ENCODE measurements around the gene TSPAN4.

Gene TSPAN4

DNA sequence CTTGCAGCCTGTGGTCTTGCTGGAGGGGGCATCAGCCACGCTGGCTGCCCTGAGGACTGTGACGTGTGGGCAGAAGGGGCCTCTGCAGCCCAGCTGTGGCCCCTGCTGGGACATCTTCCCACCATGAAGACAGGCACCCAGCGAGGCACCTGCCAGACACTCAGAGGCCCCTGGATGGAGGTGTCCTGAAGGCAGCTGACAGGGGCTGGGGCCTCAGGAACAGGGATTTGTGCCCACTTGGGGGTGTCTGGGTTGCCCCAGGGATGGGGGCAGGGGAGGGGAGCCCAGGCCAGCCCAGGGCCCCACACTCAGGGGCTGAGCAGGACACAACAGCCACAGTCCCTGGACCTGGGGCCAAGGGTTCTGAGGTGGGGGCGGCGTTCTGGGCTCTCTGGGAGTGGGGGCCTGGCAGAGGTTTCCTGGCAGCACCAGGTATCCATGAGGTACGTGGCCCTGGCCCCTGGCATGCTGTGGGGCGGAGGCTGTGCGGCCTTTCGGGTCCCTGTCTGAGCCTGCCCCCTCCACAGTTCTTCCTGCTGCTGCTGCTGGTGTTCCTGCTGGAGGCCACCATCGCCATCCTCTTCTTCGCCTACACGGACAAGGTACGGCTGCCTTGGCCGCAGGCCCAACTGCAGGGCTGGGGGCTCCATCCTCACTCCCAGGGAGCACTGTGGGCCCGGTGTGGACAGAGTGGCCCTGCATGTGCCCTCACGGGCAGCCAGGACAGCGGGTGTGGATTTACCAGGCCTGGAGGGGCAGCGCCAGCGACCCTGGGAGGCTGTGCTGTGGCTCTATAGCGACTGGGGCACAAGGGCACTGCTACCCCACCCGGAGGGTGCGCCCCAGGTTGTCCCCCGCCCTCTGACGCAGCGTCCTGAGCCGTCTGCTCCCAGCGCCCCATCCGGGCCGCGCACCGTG, 21.5 kb downstream of the TSPAN4 start:
- DNase-seq (ENCODE audit: low read depth in 3 of 3), result no peak

DNA sequence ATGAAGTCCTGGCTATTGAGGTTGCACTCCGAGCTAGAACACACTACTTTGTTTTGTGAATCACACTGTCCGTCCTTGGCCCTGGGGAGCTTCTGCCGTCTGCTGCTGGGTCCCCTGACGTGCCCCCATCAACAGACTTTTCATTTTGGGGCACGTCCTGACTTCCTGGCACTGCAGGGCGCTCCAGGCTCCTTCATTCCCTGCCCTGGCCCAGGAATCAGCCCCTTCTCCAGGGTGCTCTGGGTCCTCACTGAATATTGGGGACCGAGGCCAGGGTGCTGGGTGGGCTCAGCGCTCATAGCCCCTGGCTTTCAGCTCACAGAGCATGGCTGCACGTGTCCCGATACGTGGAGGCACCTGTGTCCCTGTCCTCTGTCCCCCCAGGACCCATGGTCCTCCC, 22.2 kb downstream of the TSPAN4 start:
- no peak for DNase-seq (ENCODE audit: low read depth in 3 of 3)

DNA sequence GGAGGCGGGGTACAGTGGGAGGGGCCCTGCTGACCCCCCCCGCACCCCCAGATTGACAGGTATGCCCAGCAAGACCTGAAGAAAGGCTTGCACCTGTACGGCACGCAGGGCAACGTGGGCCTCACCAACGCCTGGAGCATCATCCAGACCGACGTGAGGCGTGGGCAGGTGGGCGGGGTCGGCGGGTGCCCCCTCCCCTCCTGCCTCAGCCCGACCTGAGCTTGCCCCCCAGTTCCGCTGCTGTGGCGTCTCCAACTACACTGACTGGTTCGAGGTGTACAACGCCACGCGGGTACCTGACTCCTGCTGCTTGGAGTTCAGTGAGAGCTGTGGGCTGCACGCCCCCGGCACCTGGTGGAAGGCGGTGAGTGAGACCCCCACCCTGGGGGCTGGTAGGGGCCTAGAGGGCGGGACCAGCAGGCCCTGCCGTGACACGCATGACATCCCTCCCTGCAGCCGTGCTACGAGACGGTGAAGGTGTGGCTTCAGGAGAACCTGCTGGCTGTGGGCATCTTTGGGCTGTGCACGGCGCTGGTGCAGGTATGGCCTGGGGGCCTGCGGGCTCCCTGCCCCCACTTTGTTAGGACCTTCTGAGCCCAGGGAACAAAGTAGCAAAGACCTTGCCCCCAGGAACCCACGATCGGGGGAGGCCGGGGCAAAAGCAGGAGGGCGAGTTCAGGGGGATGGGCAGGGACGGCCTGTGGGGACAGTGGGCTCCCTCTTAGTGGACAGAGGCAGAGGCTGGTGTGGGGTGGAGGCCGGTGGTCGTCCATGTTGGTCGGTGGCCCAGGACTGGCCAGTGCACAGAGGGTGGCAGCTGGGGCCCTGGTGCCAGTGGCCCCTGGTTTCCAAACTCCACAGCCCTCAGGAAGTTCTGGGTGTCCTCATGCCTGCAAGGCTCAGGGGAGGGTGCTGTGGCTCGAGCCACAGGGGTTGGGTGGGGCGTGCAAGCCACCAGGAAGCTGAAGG, 23.1 kb downstream of the TSPAN4 start:
- no peak for DNase-seq (ENCODE audit: low read depth in 3 of 3)

DNA sequence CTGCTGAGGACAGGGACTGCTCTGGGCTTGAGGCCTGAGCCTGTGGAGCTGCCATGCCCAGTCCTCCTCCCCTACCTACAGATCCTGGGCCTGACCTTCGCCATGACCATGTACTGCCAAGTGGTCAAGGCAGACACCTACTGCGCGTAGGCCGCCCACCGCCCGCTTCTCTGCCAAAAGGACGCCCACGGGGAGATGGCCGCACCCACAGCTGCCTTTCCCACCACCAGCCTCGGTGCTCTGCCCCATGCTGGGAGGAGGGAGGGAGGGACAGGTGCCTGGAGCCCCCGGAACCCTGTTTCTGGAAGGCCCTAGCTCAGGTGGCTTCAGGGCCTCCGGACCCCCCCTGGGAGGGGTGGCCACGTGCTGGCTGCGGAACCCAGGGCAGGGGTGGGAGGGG, 23.8 kb downstream of the TSPAN4 start:
- no peak for DNase-seq (ENCODE audit: low read depth in 3 of 3)

GRCh38 chr11:867856-868358, 25.3 kb downstream of the TSPAN4 start:
- no peak for DNase-seq (ENCODE audit: low read depth in 3 of 3)

GRCh38 chr11:868394-868793, 25.7 kb downstream of the TSPAN4 start:
- DNase-seq (ENCODE audit: low read depth in 3 of 3), result no peak

DNA sequence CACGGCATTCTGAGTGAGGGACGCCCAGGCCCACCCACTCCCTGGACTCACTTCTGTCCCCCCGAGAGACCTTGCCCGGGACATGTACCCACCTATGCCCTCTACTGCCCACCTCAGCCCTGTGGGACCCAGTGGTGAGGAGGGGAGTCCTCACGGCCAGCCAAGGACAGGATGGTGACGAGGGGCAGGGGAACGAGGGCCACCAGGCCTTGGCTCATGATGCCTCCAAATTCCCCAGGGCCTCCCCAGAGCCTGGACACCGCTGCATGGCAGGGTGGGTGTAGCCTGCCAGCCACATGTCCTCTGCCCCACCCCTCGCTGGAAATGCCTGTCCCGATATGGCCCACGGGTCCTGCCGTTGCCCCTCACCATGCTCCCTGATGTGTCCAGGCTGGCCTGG, 26.1 kb downstream of the TSPAN4 start:
- DNase-seq (ENCODE audit: low read depth in 3 of 3), result no peak

DNA sequence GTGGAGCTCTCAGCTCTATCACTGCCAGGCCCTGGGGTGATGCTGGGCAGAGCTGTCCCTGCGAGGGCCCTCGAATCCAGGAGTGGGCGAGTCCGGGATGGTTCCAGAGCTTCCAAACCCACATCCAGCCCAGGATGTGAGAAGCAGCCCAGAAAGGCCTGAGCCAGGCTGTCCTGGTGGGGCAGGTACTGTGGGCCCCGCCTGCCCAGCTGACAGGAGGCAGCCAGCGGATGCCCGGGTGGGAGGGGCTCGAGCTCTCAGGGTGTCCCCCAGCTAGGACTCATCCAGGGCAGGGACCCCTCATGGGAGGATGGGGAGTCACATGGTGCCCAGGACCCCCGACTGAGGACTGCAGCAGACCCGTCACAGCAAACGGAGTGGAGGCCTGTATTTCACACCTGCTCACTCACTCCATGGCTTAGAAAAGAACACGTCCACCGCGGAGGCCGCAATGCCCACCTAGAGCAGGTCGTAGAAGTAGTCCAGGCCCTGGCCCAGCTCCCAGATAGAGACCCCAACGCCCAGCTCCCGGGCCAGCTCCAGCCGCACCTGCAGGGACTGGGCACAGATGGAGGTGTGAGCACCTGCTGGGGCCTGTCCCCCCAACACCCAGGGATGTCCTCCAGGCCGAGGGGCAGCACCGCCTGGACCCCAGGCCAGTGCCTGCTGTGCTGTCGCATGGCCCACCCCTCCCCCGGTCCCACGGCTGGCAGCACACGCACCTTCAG, 26.9 kb downstream of the TSPAN4 start:
- no peak for DNase-seq (ENCODE audit: low read depth in 3 of 3)

DNA sequence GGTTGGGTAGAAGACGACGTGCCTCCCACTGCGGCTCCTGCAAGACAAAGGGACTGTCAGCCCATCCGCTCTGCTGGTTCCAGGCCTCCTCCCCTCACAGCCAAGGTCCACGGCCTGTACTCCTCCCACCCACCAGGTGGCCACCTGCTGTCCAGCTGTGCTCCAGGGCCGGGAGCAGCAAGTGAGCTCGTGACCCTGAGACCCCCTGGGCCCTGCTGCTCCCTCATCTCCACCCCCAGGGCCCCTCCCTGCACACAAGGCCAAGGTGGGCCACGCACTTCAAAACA, 27.4 kb downstream of the TSPAN4 start:
- no peak for DNase-seq (ENCODE audit: low read depth in 3 of 3)

GRCh38 chr11:870418-870817, 27.8 kb downstream of the TSPAN4 start:
- no peak for DNase-seq (ENCODE audit: low read depth in 3 of 3)

DNA sequence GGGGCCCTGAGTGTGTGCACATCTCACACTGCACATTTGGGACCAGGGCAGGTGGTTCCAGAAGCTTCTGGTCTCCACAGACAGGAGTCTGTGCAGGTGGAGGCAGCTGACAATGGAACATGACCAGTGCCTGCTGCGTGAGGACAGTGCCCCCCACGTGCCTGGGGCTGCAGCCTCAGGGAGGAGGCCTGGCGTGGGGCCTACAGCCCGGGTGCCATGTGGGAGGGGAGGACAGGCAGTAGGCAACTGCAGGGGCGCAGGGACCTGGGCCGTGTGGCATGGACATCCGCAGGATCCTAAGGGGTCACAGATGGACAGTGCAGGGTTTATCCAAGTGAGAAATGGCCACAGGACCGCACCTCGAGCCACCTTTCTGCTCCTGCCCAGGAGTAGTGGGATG, 28.8 kb downstream of the TSPAN4 start:
- no peak for DNase-seq (ENCODE audit: low read depth in 3 of 3)

DNA sequence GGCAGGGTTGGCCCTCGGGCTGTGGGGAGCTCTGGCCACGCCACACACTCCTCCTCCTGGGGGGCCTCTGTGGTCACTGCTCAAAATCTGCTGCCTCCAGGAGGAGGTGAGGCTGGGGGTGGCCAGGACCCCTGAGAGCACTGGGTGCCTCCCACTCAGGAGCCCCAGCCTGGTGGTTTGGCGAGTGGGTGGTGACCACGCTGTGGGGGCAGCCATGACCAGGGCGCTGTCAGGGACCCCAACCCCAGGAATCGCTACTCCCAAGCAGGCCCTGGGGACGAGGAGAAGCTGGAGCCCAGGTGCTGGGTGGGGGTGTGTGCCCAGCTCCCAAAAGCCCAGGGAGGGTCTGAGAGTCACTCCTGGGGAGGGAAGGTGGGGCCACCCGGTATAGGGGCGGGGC, 30.1 kb downstream of the TSPAN4 start:
- DNase-seq (ENCODE audit: low read depth in 3 of 3), result no peak

DNA sequence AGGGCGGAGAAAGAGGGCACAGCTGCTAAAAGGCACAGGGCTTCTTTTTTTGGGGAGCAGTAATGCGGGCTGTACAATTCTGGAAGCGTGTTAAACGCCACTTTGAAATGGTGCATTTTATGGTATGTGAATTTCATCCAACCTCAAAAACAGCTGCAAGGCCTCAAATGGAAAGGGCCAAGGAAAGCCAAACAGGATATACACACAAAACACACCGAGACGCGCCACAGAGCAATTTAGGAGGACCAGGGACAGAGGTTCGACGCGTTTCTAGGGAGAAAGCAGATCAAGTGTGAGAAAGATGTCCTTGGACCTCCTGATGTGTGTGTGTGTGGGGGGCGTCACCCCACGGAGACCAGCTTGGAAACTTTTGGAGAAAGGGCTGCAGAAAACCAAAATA, 31.1 kb downstream of the TSPAN4 start:
- no peak for DNase-seq (ENCODE audit: low read depth in 3 of 3)

DNA sequence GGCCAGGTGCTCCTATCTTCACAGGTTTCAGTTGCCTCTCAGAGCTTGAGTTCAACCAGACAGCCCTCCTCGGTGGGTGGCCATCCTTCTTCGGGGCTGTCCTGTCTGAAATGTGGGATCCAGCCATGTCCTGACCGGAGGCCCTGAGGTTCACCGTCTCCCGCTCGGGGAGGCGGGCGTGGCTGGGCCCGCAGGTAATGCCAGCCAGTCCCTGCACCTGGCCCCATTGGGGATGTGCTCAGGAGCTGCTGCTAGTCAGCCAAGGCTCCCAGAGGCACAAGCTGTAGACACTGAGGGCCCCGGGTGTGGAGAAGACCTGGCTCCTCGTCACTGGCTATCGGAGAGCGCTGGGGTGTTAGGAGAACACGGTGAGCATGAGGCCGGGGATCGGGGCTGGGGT, 32.6 kb downstream of the TSPAN4 start:
- DNase-seq (ENCODE audit: low read depth in 3 of 3), result no peak

DNA sequence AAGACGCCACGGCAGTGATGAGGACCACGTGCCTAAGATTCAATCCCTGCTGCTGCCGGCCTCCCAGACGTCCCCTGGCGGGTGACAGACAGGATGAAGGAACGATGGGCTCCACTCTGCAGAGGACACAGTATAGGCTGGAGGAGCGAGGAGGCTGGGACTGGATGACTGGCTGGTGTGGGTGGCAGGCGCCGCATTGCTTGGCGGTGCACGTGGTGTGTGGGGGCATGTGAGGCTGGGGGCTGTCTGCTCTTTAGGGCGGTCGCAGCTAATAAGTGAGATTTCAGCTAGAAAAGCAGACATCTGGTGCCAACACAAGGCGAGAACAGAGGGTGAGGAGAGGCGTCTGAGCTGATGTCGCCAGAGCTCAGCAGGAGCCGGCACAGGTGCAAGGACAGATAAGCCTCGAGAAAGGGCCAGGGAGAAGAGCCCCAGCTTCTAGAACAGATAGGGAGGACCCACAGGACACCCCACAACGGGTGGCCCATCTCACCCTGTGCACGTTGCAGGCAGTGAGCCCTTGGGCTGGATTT, 33.2 kb downstream of the TSPAN4 start:
- no peak for DNase-seq (ENCODE audit: low read depth in 3 of 3)

DNA sequence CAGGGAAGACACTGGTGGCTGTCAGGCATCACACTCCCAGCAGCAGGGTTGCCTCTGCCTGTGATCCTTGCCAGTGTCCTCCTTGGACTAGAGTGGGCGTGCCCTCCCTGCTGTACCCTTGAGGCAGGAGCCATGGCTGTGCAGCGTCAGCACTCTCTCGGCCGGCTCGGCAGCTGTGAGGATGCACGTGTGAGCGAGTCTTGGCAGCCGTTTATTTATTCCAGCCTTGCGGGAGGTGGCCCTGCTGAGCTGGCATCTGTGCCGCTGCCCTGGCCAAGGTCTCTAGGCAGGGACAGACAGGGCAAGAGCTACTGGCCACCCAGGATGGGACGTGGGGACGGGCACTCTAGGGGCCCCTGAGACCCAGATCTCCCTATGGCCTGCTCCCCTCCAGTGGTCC, 33.9 kb downstream of the TSPAN4 start:
- DNase-seq (ENCODE audit: low read depth in 3 of 3), result no peak

GRCh38 chr11:877565-877964, 34.9 kb downstream of the TSPAN4 start:
- peak in 1 of 3 experiments; percentile 26 for DNase-seq (ENCODE audit: low read depth in 3 of 3)

DNA sequence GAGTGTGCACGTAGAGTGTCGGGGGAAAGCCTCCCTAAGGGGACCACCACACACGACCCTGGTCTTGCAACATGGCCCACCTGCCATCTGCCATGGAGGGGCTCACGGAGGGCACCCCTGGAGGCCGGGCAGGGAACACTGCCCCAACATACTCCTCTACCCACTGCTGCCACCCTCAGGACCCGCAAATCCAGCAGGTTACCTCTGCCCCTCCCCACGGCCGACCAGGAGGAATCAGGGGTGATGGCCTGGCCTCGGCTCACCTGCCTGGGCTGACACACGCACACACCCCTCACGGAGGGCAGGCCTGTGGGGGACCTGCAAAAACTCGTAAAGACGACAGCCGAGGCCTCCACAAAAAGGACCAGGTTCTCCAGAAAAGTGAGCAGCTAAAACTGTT, 37.8 kb downstream of the TSPAN4 start:
- no peak for DNase-seq (ENCODE audit: low read depth in 3 of 3)

DNA sequence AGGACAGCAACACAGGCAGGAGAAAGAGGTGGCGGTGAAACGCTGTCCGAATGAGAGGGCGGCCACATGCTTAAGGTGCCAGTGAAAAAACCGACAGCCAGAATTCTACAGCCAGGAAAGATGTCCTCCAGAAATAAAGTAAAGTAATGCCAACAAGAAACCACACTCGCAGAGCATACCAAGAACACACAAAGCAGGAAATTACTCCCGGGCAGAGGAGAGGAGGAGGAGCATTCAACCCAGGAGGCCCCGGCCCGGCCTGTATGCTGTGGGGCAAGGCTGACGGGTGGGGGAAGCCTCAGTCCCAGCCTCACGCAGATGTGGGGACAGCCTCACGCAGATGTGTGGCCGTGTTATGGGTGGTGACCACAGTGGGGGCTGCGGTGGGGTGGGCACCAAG, 39.9 kb downstream of the TSPAN4 start:
- DNase-seq (ENCODE audit: low read depth in 3 of 3), result no peak

GRCh38 chr11:883527-883926, 40.9 kb downstream of the TSPAN4 start:
- no peak for DNase-seq (ENCODE audit: low read depth in 3 of 3)

- no peak for DNase-seq (ENCODE audit: low read depth in 3 of 3)
Observed at GRCh38 chr11:884578-885070, 42.0 kb downstream of the TSPAN4 start.

GRCh38 chr11:886568-886967, 43.9 kb downstream of the TSPAN4 start:
- no peak for DNase-seq (ENCODE audit: low read depth in 3 of 3)

All from stimulated activated CD4-positive, alpha-beta T cell treated with anti-CD3 and anti-CD28 coated beads, TNF-alpha, amount 100 ng/mL, for 24 hours (primary cell).